Prostate gland (tissue), 2 donors: ENCODE results near the gene EPHA2.

Source experiments
- CTCF ChIP-seq, 4 experiments: fragments of 200-600 bp in 2 of 4; fragments of 450-650 bp in 2 of 4; sonication (generic) in 2 of 4; IDR thresholded peaks; 1 replicate in 3 of 4; 2 replicates in 1 of 4; pipeline ENCODE4 v1.5.1; 2016 to 2019; ENCODE audit warnings: antibody characterized with exemption in 4 of 4, mild to moderate bottlenecking in 2 of 4, moderate library complexity in 2 of 4
- POLR2A ChIP-seq: fragments of 450-650 bp; IDR thresholded peaks from one replicate; pipeline ENCODE4 v1.6.1; 2016; ENCODE audit warnings: antibody characterized with exemption, mild to moderate bottlenecking

GRCh38 chr1:16127676-16128337 lies 28.1 kb downstream of the EPHA2 start:
- TF ChIP-seq CTCF (IDR thresholded peaks at IDR 0.05) (no peak), POLR2A (no peak)
